HepG2 (cell line): Measurements from ENCODE around the gene MMP27. TPM values are rescaled to one million over a fixed set of nuclear protein-coding genes. Genes with fewer than 3 reads are reported as not detected.

Source experiments
- ATAC-seq: fragments of 200-7000 bp; cut with Tn5 transposase; 3 replicates; pipeline ENCODE4 v1.9.1; 2020; ENCODE audit warnings: mild to moderate bottlenecking, moderate library complexity
- BruUV-seq: library from RNA; stranded (reverse); fragments of 400-500 nt; replicated peaks from 2 replicates; lab custom pipeline; 2021; lab: Mats Ljungman, UMichigan
- CTCF ChIA-PET: fragments of 300-600 bp; formaldehyde crosslinking; extraction: SDS; loops from one replicate; lab custom pipeline; 2021; ENCODE audit warnings: low total read pairs, inconsistent platforms, low intra/inter-chr PET ratio; lab: Yijun Ruan, JAX
- POLR2A ChIA-PET: fragments of 350-600 bp; sonication (Branson Sonifier 250); formaldehyde crosslinking; loops from one replicate; lab custom pipeline; 2020; ENCODE audit warnings: antibody characterized with exemption, inconsistent platforms; lab: Yijun Ruan, JAX
- DNase-seq: peaks from one replicate; pipeline ENCODE4 v3.0.0-alpha.2; 2015; ENCODE audit warnings: low spot score
- FAIRE-seq: peaks from 3 replicates; lab custom pipeline; 2011; peaks lifted over from hg19 to GRCh38; lab: Jason Lieb, UNC
- H2AFZ ChIP-seq: one replicate; pipeline ENCODE4 v1.6.1; 2011; ENCODE audit warnings: low read length, inconsistent platforms
- H3K27ac ChIP-seq: fragments of 300-600 bp; 3 replicates; pipeline ENCODE4 v1.8.0; 2011; ENCODE audit warnings: mixed run types, mild to moderate bottlenecking, mixed read lengths, low read length, inconsistent platforms; ENCODE audit not compliant: insufficient read depth; ENCODE audit errors: extremely low read length
- H3K27me3 ChIP-seq, 2 experiments: fragments of 200-600 bp in 1 of 2; 2 replicates in 1 of 2; 3 replicates in 1 of 2; pipeline versions ENCODE4 v1.6.0 to v1.8.0; 2011; ENCODE audit warnings: low read length in 2 of 2, mild to moderate bottlenecking in 2 of 2, moderate library complexity in 2 of 2, inconsistent platforms in 1 of 2; ENCODE audit not compliant: insufficient read depth in 2 of 2, control insufficient read depth in 1 of 2
- H3K36me3 ChIP-seq, 2 experiments: fragments of 200-600 bp in 1 of 2; replicated peaks in 1 of 2; 2 replicates in 1 of 2; 3 replicates in 1 of 2; pipeline versions ENCODE4 v1.5.1 to v1.8.0; 2011; ENCODE audit warnings: low read length in 2 of 2, inconsistent platforms in 1 of 2; ENCODE audit not compliant: insufficient read depth in 2 of 2, control insufficient read depth in 1 of 2
- H3K4me1 ChIP-seq: 2 replicates; pipeline ENCODE4 v1.5.1; 2012; ENCODE audit warnings: low read length, inconsistent platforms; ENCODE audit not compliant: insufficient read depth
- H3K4me2 ChIP-seq: 2 replicates; pipeline ENCODE4 v1.6.0; 2011; ENCODE audit warnings: low read depth, low read length, inconsistent platforms
- H3K4me3 ChIP-seq, 3 experiments: fragments of 200-600 bp in 1 of 3; sonication (generic), shearing (Covaris generic) in 1 of 3; replicated peaks in 1 of 3; 2 replicates each; pipeline ENCODE4 v1.5.1; 2011 to 2016; ENCODE audit warnings: low read length in 3 of 3, inconsistent platforms in 2 of 3, low read depth in 2 of 3, mild to moderate bottlenecking in 2 of 3, control low read depth in 1 of 3, mixed read lengths in 1 of 3; ENCODE audit not compliant: insufficient read depth in 1 of 3
- H3K79me2 ChIP-seq: one replicate; pipeline ENCODE4 v1.6.1; 2011; ENCODE audit warnings: low read length, inconsistent platforms; ENCODE audit not compliant: insufficient read depth
- H3K9ac ChIP-seq: 2 replicates; pipeline ENCODE4 v1.6.0; 2011; ENCODE audit warnings: mild to moderate bottlenecking, low read depth, low read length, inconsistent platforms; ENCODE audit not compliant: insufficient read depth
- H3K9me3 ChIP-seq: 2 replicates; pipeline ENCODE4 v1.5.1; 2012; ENCODE audit warnings: mild to moderate bottlenecking, low read length
- H4K20me1 ChIP-seq: 2 replicates; pipeline ENCODE4 v1.6.0; 2011; ENCODE audit warnings: inconsistent platforms, mild to moderate bottlenecking, low read length, moderate library complexity; ENCODE audit not compliant: insufficient read depth
- HMGXB3 ChIP-seq: sonication (generic); formaldehyde crosslinking; IDR thresholded peaks from 2 replicates; pipeline ENCODE4 v1.4.0; 2020; ENCODE audit warnings: missing genetic modification reagents, borderline replicate concordance
- TRAFD1 ChIP-seq: sonication (generic); formaldehyde crosslinking; IDR thresholded peaks from 2 replicates; pipeline ENCODE4 v1.5.1; 2020; ENCODE audit warnings: missing genetic modification reagents, mild to moderate bottlenecking, borderline replicate concordance
- ZBTB42 ChIP-seq: sonication (generic); formaldehyde crosslinking; IDR thresholded peaks from 2 replicates; pipeline ENCODE4 v1.5.0; 2020; ENCODE audit warnings: mild to moderate bottlenecking, missing genetic modification reagents
- ZSCAN20 ChIP-seq: sonication (generic); formaldehyde crosslinking; IDR thresholded peaks from 2 replicates; pipeline ENCODE4 v1.4.0; 2020; ENCODE audit warnings: missing genetic modification reagents, mild to moderate bottlenecking, borderline replicate concordance
- in situ Hi-C: cut with HindIII; loops from 2 replicates; pipeline ENCODE4 v1.10.0; 2017; ENCODE audit warnings: low pct_unique_long_range_greater_than_20kb; ENCODE audit not compliant: extremely low pct_ligation_motif_present
- intact Hi-C: fragments of 100-400 bp; cut with micrococcal nuclease; formaldehyde crosslinking; loops from one replicate; pipeline ENCODE4 v1.10.0; 2022; ENCODE audit not compliant: unreplicated experiment
- polyA plus RNA-seq, 8 experiments: library from polyadenylated mRNA; depleted of rRNA in 3 of 8; stranded (reverse) in 7 of 8; unstranded in 1 of 8; fragments of >200 nt; fragmentation: Illumina TruSeq in 4 of 8; extraction: Trizol in 4 of 8; gene quantifications; 2 replicates each; pipeline versions ENCODE4 v1.2.1 to v1.2.3, GENCODE V29; 2011 to 2016; ENCODE audit warnings: low read depth in 4 of 8, missing spikeins in 1 of 8, mixed read lengths in 1 of 8; ENCODE audit not compliant: insufficient read depth in 1 of 8
- total RNA-seq, 5 experiments: library from RNA; depleted of rRNA; stranded (reverse); fragments of >200 nt; fragmentation: Illumina TruSeq; extraction: Trizol; gene quantifications; 2 replicates each; pipeline ENCODE4 v1.2.3, GENCODE V29; 2016; ENCODE audit warnings: low read depth in 1 of 5
- TF ChIP-seq, protein P1 (sequence below): sonication (generic); formaldehyde crosslinking; IDR thresholded peaks from 2 replicates; pipeline ENCODE4 v1.8.1; 2023; ENCODE audit warnings: mild to moderate bottlenecking, missing genetic modification reagents

Gene MMP27
- total and polyA plus RNA-seq, 2 of the 13 experiments (the other 11 are each of a cell fraction or from before 2014, with no cell fraction given) = not detected

DNA sequence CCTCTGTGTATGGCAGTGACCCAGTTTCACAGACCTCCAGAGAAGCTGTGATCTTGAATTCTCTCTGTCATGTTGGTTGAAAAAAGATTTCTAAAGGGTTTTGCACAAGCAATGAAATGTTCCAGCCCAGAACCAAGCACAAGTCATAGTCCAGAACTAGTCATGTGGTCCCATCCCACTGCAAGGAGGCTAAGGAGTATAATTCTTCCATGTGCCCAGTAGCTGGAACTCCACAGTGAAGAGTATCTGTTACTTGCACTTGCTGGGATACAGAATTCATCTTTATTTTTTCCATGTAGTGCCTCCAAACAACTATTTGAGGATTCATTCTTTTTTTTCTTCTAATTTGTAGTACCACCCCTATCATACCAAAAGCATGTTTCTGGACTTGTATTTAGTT, 29.1 kb upstream of the MMP27 start:
- no peak overlapping the region for H3K9ac ChIP-seq
- no TSS peak for BruUV-seq
- H3K9me3 ChIP-seq = no peaks in the 10 kb centered on the region
- ChIA-PET CTCF (no interaction called here), POLR2A (no interaction called here)
- H4K20me1 ChIP-seq = no peaks in the 10 kb centered on the region
- intact Hi-C loops (loop anchor here (10.0 kb wide), 1 partner anchor 320 kb away; no protein-coding TSS in a partner anchor), in situ Hi-C loops (loop anchor here (25.0 kb wide), 1 partner anchor 203 kb away; no protein-coding TSS in a partner anchor)
- H3K4me1 ChIP-seq = no peaks in the 10 kb centered on the region
- ATAC-seq (no peak), FAIRE-seq (no peak), DNase-seq (no peak)
- no peak for TF ChIP-seq HMGXB3 (CRISPR knock-in tag)
- no peak for TF ChIP-seq ZBTB42 (CRISPR knock-in tag)
- TF ChIP-seq, protein P1, sequence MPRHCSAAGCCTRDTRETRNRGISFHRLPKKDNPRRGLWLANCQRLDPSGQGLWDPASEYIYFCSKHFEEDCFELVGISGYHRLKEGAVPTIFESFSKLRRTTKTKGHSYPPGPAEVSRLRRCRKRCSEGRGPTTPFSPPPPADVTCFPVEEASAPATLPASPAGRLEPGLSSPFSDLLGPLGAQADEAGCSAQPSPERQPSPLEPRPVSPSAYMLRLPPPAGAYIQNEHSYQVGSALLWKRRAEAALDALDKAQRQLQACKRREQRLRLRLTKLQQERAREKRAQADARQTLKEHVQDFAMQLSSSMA (CRISPR knock-in tag) = no peak
- no peak for TF ChIP-seq TRAFD1
- no peak for TF ChIP-seq ZSCAN20
- no peaks in the 10 kb centered on the region for H3K79me2 ChIP-seq
- H3K4me3 ChIP-seq = no peak overlapping the region
- no peaks in the 10 kb centered on the region for H3K36me3 ChIP-seq
- H3K27me3 ChIP-seq = no peaks in the 10 kb centered on the region
- no peak overlapping the region for H3K27ac ChIP-seq
- no peak overlapping the region for H2AFZ ChIP-seq
- H3K4me2 ChIP-seq = no peak overlapping the region
